WI38 (cell line): ENCODE data around the gene MILR1.

Experiments
- H3K4me3 ChIP-seq: 2 replicates; pipeline ENCODE4 v1.5.1; 2011; ENCODE audit warnings: low read depth, mild to moderate bottlenecking, control low read depth, low read length
- CTCF ChIP-seq: IDR thresholded peaks from 2 replicates; pipeline ENCODE4 v1.5.1; 2012; ENCODE audit warnings: low read depth, mild to moderate bottlenecking, control low read depth, low read length

MILR1 gene

GRCh38 chr17:64496348-64496785, 47.5 kb downstream of the MILR1 start:
- TF ChIP-seq CTCF, result no peak
- peak overlapping the region; percentile 70 for H3K4me3 ChIP-seq

- peak within 1 kb of the TSS; percentile 70 for H3K4me3 ChIP-seq
- TF ChIP-seq CTCF, result peak; percentile 58
These were observed 48.1 kb downstream of the MILR1 start, which contains the start of gene POLG2 for GRCh38 chr17:64496786-64497564. Gene POLG2 (minus strand): TSS chr17:64497054. CDS start chr17:64496968, 86 bp downstream.

DNA sequence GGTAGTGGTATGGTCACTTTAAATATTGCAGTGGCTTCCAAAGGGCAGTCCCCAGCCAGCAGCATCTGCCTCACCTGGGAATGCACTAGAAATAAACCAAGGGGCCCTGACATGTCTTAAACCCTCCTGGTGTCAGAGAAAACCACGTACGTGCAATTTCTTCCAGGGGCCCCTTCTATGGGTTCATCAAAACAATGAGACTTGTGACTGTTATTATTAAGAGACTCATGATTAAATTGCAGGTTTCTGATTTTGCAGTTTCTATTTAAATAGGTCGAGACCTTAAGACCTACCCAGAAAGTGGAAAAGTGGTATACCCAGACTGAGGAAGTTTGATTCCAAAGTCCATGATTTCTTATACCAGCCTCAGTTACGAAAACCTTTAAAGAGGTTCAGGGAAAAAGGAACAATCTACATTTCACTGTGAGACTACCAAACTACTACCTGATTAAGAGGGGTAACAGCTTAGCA, 48.7 kb downstream of the MILR1 start:
- H3K4me3 ChIP-seq, result peak overlapping the region; percentile 70
- no peak for TF ChIP-seq CTCF

- no peak for TF ChIP-seq CTCF
- no peak overlapping the region for H3K4me3 ChIP-seq
These were observed 49.6 kb downstream of the MILR1 start for GRCh38 chr17:64498308-64499203.

GRCh38 chr17:64499805-64500486, 51.0 kb downstream of the MILR1 start:
- no peak overlapping the region for H3K4me3 ChIP-seq
- no peak for TF ChIP-seq CTCF

- no peak for TF ChIP-seq CTCF
- H3K4me3 ChIP-seq, result no peak overlapping the region
These were observed 51.6 kb downstream of the MILR1 start for GRCh38 chr17:64500487-64500859.
